K562 (cell line): ENCODE data around the gene PCSK6. TPM values are rescaled to one million over a fixed set of nuclear protein-coding genes. Genes with fewer than 3 reads are reported as not detected.

Experiments used
- ATAC-seq: fragments of 200-7000 bp; cut with Tn5 transposase; 3 replicates; pipeline ENCODE4 v1.9.1; 2020; ENCODE audit warnings: moderate library complexity
- BruUV-seq: library from RNA; stranded (reverse); fragments of 400-500 nt; replicated peaks from 2 replicates; lab custom pipeline; 2021; lab: Mats Ljungman, UMichigan
- CTCF ChIA-PET: fragments of 300-600 bp; formaldehyde crosslinking; extraction: SDS; loops from one replicate; lab custom pipeline; 2021; ENCODE audit warnings: low intra/inter-chr PET ratio; lab: Yijun Ruan, JAX
- POLR2A ChIA-PET: fragments of 300-600, 350-650 bp; sonication (Branson Sonifier 250); formaldehyde crosslinking; extraction: SDS; loops from one replicate; lab custom pipeline; 2021; ENCODE audit warnings: antibody characterized with exemption, inconsistent platforms; lab: Yijun Ruan, JAX
- DNase-seq, 4 experiments: peaks; one replicate each; pipeline versions ENCODE4 v3.0.0 to v3.0.0-alpha.2; 2011 to 2018; ENCODE audit warnings: low spot score in 3 of 4, mixed read lengths in 3 of 4; ENCODE audit errors: extremely low read depth in 1 of 4
- FAIRE-seq: peaks from 2 replicates; lab custom pipeline; 2011; peaks lifted over from hg19 to GRCh38; lab: Jason Lieb, UNC
- H2AFZ ChIP-seq: 2 replicates; pipeline ENCODE4 v1.6.0; 2011; ENCODE audit warnings: low read depth, low read length, control low read depth, inconsistent platforms
- H3K27ac ChIP-seq: fragments of 200-600 bp; 3 replicates; pipeline ENCODE4 v1.8.0; 2011; ENCODE audit warnings: low read depth, mild to moderate bottlenecking, control low read depth, inconsistent platforms, low read length, moderate library complexity, mixed read lengths; ENCODE audit errors: extremely low read depth
- H3K27me3 ChIP-seq, 2 experiments: fragments of 300-600 bp in 1 of 2; 2 replicates in 1 of 2; 3 replicates in 1 of 2; pipeline versions ENCODE4 v1.6.0 to v1.8.0; 2011; ENCODE audit warnings: inconsistent platforms in 2 of 2, low read length in 2 of 2, mild to moderate bottlenecking in 1 of 2, mixed read lengths in 1 of 2, moderate library complexity in 1 of 2; ENCODE audit not compliant: control insufficient read depth in 2 of 2, insufficient read depth in 2 of 2
- H3K36me3 ChIP-seq: fragments of 300-600 bp; 3 replicates; pipeline ENCODE4 v1.8.0; 2011; ENCODE audit warnings: mild to moderate bottlenecking, low read length, inconsistent platforms; ENCODE audit not compliant: control insufficient read depth, insufficient read depth
- H3K4me1 ChIP-seq, 2 experiments: fragments of 200-600 bp in 1 of 2; replicated peaks in 1 of 2; 2 replicates in 1 of 2; 3 replicates in 1 of 2; pipeline versions ENCODE4 v1.5.1 to v1.8.0; 2011; ENCODE audit warnings: inconsistent platforms in 2 of 2, low read length in 2 of 2, mild to moderate bottlenecking in 1 of 2, mixed read lengths in 1 of 2, moderate library complexity in 1 of 2; ENCODE audit not compliant: control insufficient read depth in 2 of 2, insufficient read depth in 2 of 2
- H3K4me2 ChIP-seq: 2 replicates; pipeline ENCODE4 v1.6.1; 2011; ENCODE audit warnings: low read length, control low read depth, inconsistent platforms, mixed read lengths; ENCODE audit not compliant: insufficient read depth
- H3K4me3 ChIP-seq: fragments of 200-600 bp; sonication (generic), shearing (Covaris generic); 2 replicates; pipeline ENCODE4 v1.5.1; 2016; ENCODE audit warnings: control low read depth, inconsistent platforms
- H3K79me2 ChIP-seq: fragments of 200-600 bp; 3 replicates; pipeline ENCODE4 v1.8.0; 2011; ENCODE audit warnings: low read length, inconsistent platforms; ENCODE audit not compliant: control insufficient read depth, insufficient read depth
- H3K9ac ChIP-seq, 2 experiments: 2 replicates each; pipeline versions ENCODE4 v1.6.0 to v1.6.1; 2011; ENCODE audit warnings: low read depth in 2 of 2, low read length in 2 of 2, control low read depth in 1 of 2, inconsistent platforms in 1 of 2, mild to moderate bottlenecking in 1 of 2, mixed read lengths in 1 of 2; ENCODE audit not compliant: insufficient read depth in 1 of 2
- H3K9me1 ChIP-seq: one replicate; pipeline ENCODE4 v1.6.0; 2011; ENCODE audit warnings: inconsistent platforms, mild to moderate bottlenecking, low read length, moderate library complexity; ENCODE audit not compliant: control insufficient read depth, insufficient read depth
- H3K9me3 ChIP-seq: replicated peaks from 2 replicates; pipeline ENCODE4 v1.5.1; 2011; ENCODE audit warnings: low read depth, low read length, inconsistent platforms; ENCODE audit not compliant: control insufficient read depth, insufficient read depth
- H4K20me1 ChIP-seq: replicated peaks from 2 replicates; pipeline ENCODE4 v1.6.1; 2011; ENCODE audit warnings: low read length, inconsistent platforms, mixed read lengths; ENCODE audit not compliant: control insufficient read depth, insufficient read depth
- CCNT2 ChIP-seq: IDR thresholded peaks from 2 replicates; pipeline ENCODE4 v1.6.1; 2011; ENCODE audit warnings: borderline replicate concordance, low read depth, mild to moderate bottlenecking, moderate library complexity, mixed read lengths, low read length; ENCODE audit not compliant: insufficient read length; ENCODE audit errors: extremely low read depth
- EGR1 ChIP-seq: fragments of 450-650 bp; conservative IDR thresholded peaks from 2 replicates; pipeline ENCODE4 v1.6.1; 2017; ENCODE audit warnings: mild to moderate bottlenecking
- GTF2E2 ChIP-seq: fragments of 200-800 bp; sonication (Bioruptor generic); IDR thresholded peaks from 2 replicates; pipeline ENCODE4 v1.6.1; 2016; ENCODE audit warnings: missing genetic modification characterization, missing compliant biosample characterization
- HDAC8 ChIP-seq: fragments of 450-650 bp; IDR thresholded peaks from 2 replicates; pipeline ENCODE4 v1.6.1; 2016; ENCODE audit warnings: mild to moderate bottlenecking, missing genetic modification characterization, moderate library complexity, missing compliant biosample characterization
- HINFP ChIP-seq: fragments of 450-650 bp; conservative IDR thresholded peaks from 2 replicates; pipeline ENCODE4 v1.6.1; 2016; ENCODE audit warnings: missing genetic modification characterization, low read depth, mild to moderate bottlenecking, control low read depth, missing compliant biosample characterization
- KLF13 ChIP-seq: fragments of 450-650 bp; IDR thresholded peaks from 2 replicates; pipeline ENCODE4 v1.6.1; 2016; ENCODE audit warnings: missing genetic modification characterization, low read depth, mild to moderate bottlenecking, missing compliant biosample characterization, moderate library complexity, borderline replicate concordance
- NCOA1 ChIP-seq: fragments of 450-650 bp; IDR thresholded peaks from 2 replicates; pipeline ENCODE4 v1.6.1; 2016; ENCODE audit warnings: low read depth
- NFXL1 ChIP-seq: fragments of 450-650 bp; formaldehyde crosslinking; IDR thresholded peaks from 2 replicates; pipeline ENCODE4 v1.4.0; 2021; ENCODE audit warnings: mild to moderate bottlenecking
- POLR2A ChIP-seq: fragments of 450-650 bp; conservative IDR thresholded peaks from 2 replicates; pipeline ENCODE4 v1.6.1; 2016
- TAF9B ChIP-seq: fragments of 450-650 bp; IDR thresholded peaks from 2 replicates; pipeline ENCODE4 v1.6.1; 2018; ENCODE audit warnings: mild to moderate bottlenecking; ENCODE audit not compliant: partially characterized antibody
- ZC3H8 ChIP-seq: fragments of 450-650 bp; IDR thresholded peaks from 2 replicates; pipeline ENCODE4 v1.6.1; 2017
- ZNF57 ChIP-seq: fragments of 450-650 bp; formaldehyde crosslinking; IDR thresholded peaks from 2 replicates; pipeline ENCODE4 v1.4.0; 2020; ENCODE audit warnings: mild to moderate bottlenecking, moderate library complexity
- ZNF764 ChIP-seq: fragments of 250-450 bp; sonication (Bioruptor Pico); IDR thresholded peaks from 2 replicates; pipeline ENCODE4 v1.4.0; 2020; ENCODE audit warnings: low read depth, mild to moderate bottlenecking, moderate library complexity
- ZSCAN32 ChIP-seq: fragments of 450-650 bp; formaldehyde crosslinking; IDR thresholded peaks from 2 replicates; pipeline ENCODE4 v1.4.0; 2020; ENCODE audit warnings: mild to moderate bottlenecking, moderate library complexity
- WGBS: fragments of 100-300 bp; shearing (Covaris generic); methylation state at CpG from one replicate; pipeline ENCODE4 v1.1.6; 2016; ENCODE audit warnings: low coverage, mixed read lengths; ENCODE audit not compliant: insufficient coverage; ENCODE audit errors: missing lambda C conversion rate; 5-methylcytosine and 5-hydroxymethylcytosine counted together
- in situ Hi-C: fragments of 300-500 bp; cut with MboI; formaldehyde crosslinking; loops from 4 replicates; pipeline ENCODE4 v1.15.0; 2018; ENCODE audit warnings: inconsistent platforms, mixed read lengths
- intact Hi-C: fragments of 100-400 bp; cut with micrococcal nuclease; formaldehyde crosslinking; loops from 2 replicates; pipeline ENCODE4 v1.14.2; 2022
- polyA plus RNA-seq, 8 experiments: library from polyadenylated mRNA; depleted of rRNA in 4 of 8; stranded (reverse) in 5 of 8; unstranded in 3 of 8; fragments of >200 nt; fragmentation: Nextera tagmentation in 2 of 8; fragmentation: Illumina TruSeq in 1 of 8; extraction: Ambion mirVana in 2 of 8; extraction: Trizol in 1 of 8; gene quantifications; 2 replicates each; pipeline versions ENCODE4 v1.2.1 to v1.2.3, GENCODE V29; 2011 to 2014; ENCODE audit warnings: inconsistent platforms in 1 of 8, missing spikeins in 1 of 8
- total RNA-seq, 7 experiments: library from RNA; depleted of rRNA in 6 of 7; stranded (reverse); fragments of >200 nt in 6 of 7; fragmentation: Illumina TruSeq in 2 of 7; extraction: Trizol in 2 of 7; gene quantifications; 2 replicates each; pipeline versions ENCODE4 v1.2.1 to v1.2.3, GENCODE V29; 2011 to 2021; ENCODE audit warnings: low replicate concordance in 1 of 7
- TF ChIP-seq, protein P1 (sequence below): fragments of 450-650 bp; IDR thresholded peaks from 2 replicates; pipeline ENCODE4 v1.6.1; 2018; ENCODE audit warnings: mild to moderate bottlenecking, low read depth; ENCODE audit not compliant: partially characterized antibody
- TF ChIP-seq, protein P2 (sequence below): fragments of 200-800 bp; sonication (Bioruptor generic); IDR thresholded peaks from 2 replicates; pipeline ENCODE4 v1.6.1; 2016; ENCODE audit warnings: missing genetic modification characterization, missing compliant biosample characterization

PCSK6 gene
- total and polyA plus RNA-seq, 9 of the 15 experiments (the other 6 are each of a cell fraction or from before 2014, with no cell fraction given), result 2.2 to 32.6 (median 14.5) TPM

- no peaks in the 10 kb centered on the region for H3K79me2 ChIP-seq
- H3K4me3 ChIP-seq, result no peak overlapping the region
- intact Hi-C loops (no loop called here), in situ Hi-C loops (no loop called here)
- H3K4me1 ChIP-seq, result no peaks in the 10 kb centered on the region
- TF ChIP-seq, protein P1, sequence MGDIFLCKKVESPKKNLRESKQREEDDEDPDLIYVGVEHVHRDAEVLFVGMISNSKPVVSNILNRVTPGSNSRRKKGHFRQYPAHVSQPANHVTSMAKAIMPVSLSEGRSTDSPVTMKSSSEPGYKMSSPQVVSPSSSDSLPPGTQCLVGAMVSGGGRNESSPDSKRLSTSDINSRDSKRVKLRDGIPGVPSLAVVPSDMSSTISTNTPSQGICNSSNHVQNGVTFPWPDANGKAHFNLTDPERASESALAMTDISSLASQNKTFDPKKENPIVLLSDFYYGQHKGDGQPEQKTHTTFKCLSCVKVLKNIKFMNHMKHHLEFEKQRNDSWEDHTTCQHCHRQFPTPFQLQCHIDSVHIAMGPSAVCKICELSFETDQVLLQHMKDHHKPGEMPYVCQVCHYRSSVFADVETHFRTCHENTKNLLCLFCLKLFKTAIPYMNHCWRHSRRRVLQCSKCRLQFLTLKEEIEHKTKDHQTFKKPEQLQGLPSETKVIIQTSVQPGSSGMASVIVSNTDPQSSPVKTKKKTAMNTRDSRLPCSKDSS, result no peak
- TF ChIP-seq ZC3H8 (no peak), POLR2A (no peak), ZSCAN32 (CRISPR knock-in tag) (no peak), EGR1 (no peak), HDAC8 (tag) (no peak), ZNF57 (CRISPR knock-in tag) (no peak), NCOA1 (no peak), TAF9B (no peak), ZNF764 (CRISPR knock-in tag) (no peak), CCNT2 (no peak), HINFP (tag) (no peak), NFXL1 (CRISPR knock-in tag) (no peak), KLF13 (no peak), GTF2E2 (tag) (no peak)
- TF ChIP-seq, protein P2, sequence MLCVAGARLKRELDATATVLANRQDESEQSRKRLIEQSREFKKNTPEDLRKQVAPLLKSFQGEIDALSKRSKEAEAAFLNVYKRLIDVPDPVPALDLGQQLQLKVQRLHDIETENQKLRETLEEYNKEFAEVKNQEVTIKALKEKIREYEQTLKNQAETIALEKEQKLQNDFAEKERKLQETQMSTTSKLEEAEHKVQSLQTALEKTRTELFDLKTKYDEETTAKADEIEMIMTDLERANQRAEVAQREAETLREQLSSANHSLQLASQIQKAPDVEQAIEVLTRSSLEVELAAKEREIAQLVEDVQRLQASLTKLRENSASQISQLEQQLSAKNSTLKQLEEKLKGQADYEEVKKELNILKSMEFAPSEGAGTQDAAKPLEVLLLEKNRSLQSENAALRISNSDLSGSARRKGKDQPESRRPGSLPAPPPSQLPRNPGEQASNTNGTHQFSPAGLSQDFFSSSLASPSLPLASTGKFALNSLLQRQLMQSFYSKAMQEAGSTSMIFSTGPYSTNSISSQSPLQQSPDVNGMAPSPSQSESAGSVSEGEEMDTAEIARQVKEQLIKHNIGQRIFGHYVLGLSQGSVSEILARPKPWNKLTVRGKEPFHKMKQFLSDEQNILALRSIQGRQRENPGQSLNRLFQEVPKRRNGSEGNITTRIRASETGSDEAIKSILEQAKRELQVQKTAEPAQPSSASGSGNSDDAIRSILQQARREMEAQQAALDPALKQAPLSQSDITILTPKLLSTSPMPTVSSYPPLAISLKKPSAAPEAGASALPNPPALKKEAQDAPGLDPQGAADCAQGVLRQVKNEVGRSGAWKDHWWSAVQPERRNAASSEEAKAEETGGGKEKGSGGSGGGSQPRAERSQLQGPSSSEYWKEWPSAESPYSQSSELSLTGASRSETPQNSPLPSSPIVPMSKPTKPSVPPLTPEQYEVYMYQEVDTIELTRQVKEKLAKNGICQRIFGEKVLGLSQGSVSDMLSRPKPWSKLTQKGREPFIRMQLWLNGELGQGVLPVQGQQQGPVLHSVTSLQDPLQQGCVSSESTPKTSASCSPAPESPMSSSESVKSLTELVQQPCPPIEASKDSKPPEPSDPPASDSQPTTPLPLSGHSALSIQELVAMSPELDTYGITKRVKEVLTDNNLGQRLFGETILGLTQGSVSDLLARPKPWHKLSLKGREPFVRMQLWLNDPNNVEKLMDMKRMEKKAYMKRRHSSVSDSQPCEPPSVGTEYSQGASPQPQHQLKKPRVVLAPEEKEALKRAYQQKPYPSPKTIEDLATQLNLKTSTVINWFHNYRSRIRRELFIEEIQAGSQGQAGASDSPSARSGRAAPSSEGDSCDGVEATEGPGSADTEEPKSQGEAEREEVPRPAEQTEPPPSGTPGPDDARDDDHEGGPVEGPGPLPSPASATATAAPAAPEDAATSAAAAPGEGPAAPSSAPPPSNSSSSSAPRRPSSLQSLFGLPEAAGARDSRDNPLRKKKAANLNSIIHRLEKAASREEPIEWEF, result no peak
- peaks cover 0 to 40% of the 10 kb centered on the region in 2 experiments; a peak in 3 of 5 replicates for H3K27me3 ChIP-seq
- no TSS peak for BruUV-seq
- FAIRE-seq (no peak), DNase-seq (no peak), ATAC-seq (no peak)
- H4K20me1 ChIP-seq, result no peaks in the 10 kb centered on the region; the same call in 1 of the 2 replicates
- no peaks in the 10 kb centered on the region for H3K9me1 ChIP-seq
- no peak overlapping the region for H2AFZ ChIP-seq
- H3K9ac ChIP-seq, result no peak overlapping the region
- no peak overlapping the region for H3K4me2 ChIP-seq
- ChIA-PET POLR2A (interaction anchor here (0.6 kb wide), 1 partner anchor 16 kb away, joined by 3 read pairs; no protein-coding TSS in a partner anchor), CTCF (no interaction called here)
- 45% methylated on average over 6 of the region's 6 CpGs for WGBS
- no peak overlapping the region for H3K27ac ChIP-seq
- no peaks in the 10 kb centered on the region for H3K9me3 ChIP-seq
- H3K36me3 ChIP-seq, result no peaks in the 10 kb centered on the region
These were observed 172.1 kb downstream of the PCSK6 start for GRCh38 chr15:101317336-101317872.
